GM19351 (cell line): ENCODE data around the gene CEP112.

Source experiments
- ATAC-seq: cut with Tn5 transposase; IDR thresholded peaks from one replicate; pipeline ENCODE4 v1.9.1; 2021; ENCODE audit warnings: mild to moderate bottlenecking, moderate library complexity; ENCODE audit not compliant: unreplicated experiment

The CEP112 gene

GRCh38 chr17:65994679-65995078 is 197.3 kb downstream of the CEP112 start:
- no peak for ATAC-seq

GRCh38 chr17:65994114-65994513 is 197.8 kb downstream of the CEP112 start:
- ATAC-seq = no peak

GRCh38 chr17:65990593-65990992 is 201.3 kb downstream of the CEP112 start:
- ATAC-seq = no peak

- ATAC-seq = no peak
Measured at GRCh38 chr17:65988451-65988850, 203.5 kb downstream of the CEP112 start.

GRCh38 chr17:65987988-65988387 is 203.9 kb downstream of the CEP112 start:
- no peak for ATAC-seq

GRCh38 chr17:65985571-65985970 is 206.4 kb downstream of the CEP112 start:
- no peak for ATAC-seq

- ATAC-seq = no peak
Measured at GRCh38 chr17:65984299-65984698, 207.6 kb downstream of the CEP112 start.

GRCh38 chr17:65978871-65979270 is 213.1 kb downstream of the CEP112 start:
- ATAC-seq = no peak

- ATAC-seq = no peak
Measured at GRCh38 chr17:65977041-65977440, 214.9 kb downstream of the CEP112 start.

- no peak for ATAC-seq
Measured at GRCh38 chr17:65975878-65976277, 216.1 kb downstream of the CEP112 start.

- no peak for ATAC-seq
Measured at GRCh38 chr17:65973237-65973636, 218.7 kb downstream of the CEP112 start.

- ATAC-seq = no peak
Measured at GRCh38 chr17:65967372-65967771, 224.6 kb downstream of the CEP112 start.

GRCh38 chr17:65966072-65966695 is 225.7 kb downstream of the CEP112 start:
- no peak for ATAC-seq

GRCh38 chr17:65963179-65963578 is 228.8 kb downstream of the CEP112 start:
- ATAC-seq = no peak

- no peak for ATAC-seq
Measured at GRCh38 chr17:65959630-65960029, 232.3 kb downstream of the CEP112 start.

GRCh38 chr17:65956814-65957213 is 235.1 kb downstream of the CEP112 start:
- no peak for ATAC-seq

- no peak for ATAC-seq
Measured at GRCh38 chr17:65954148-65954449, 237.8 kb downstream of the CEP112 start.

GRCh38 chr17:65953316-65954147 is 238.4 kb downstream of the CEP112 start:
- no peak for ATAC-seq

- no peak for ATAC-seq
Measured at GRCh38 chr17:65952586-65952985, 239.3 kb downstream of the CEP112 start.

GRCh38 chr17:65952015-65952414 is 239.9 kb downstream of the CEP112 start:
- no peak for ATAC-seq

- ATAC-seq = no peak
Measured at GRCh38 chr17:65947831-65948230, 244.1 kb downstream of the CEP112 start.

GRCh38 chr17:65942592-65942991 is 249.3 kb downstream of the CEP112 start:
- no peak for ATAC-seq
